Measurements from ENCODE around the gene FMNL3. TPM values are rescaled to one million over a fixed set of nuclear protein-coding genes. Genes with fewer than 3 reads are reported as not detected.
A peak's percentile ranks its signal among the peaks of the same experiment; 100 is the strongest.

Gene FMNL3
- total RNA-seq, 1 donor from 2014 or later = 39.1 TPM

DNA sequence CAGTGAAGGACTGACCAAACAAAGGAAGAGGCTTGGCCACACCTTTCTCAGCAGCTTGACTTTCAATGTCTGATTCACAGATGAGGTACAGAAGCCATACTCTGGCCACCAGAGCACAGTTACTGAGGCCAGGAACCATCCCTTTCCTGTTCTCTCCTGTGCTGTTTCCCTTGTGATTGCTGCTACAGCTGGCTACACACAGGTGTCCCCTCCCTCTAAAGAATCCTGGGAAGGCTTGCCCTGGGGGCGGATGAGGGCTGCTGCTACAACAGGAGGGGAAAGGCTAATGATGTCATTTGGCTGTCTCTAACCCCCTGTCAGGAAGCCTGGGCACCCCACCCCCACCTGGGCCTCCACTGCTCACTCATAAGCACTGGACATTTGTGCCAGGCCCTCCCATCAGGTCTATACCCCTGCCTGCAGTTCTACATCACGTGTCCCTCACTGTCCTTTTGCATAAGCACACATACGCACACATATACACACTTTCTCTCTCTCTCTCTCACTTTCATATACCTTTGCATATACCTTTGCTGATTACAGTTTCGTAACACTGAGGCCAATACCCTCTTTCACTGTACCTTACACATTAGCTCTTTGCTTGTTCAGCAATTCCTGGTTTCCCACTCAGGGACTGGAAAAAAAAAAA is 42.5 kb downstream of the FMNL3 start:
- H3K4me3 Mint-ChIP-seq = peak overlapping the region; percentile 4
- intact Hi-C loops (cut with micrococcal nuclease) = loop anchor here (5.0 kb wide), 1 partner anchor 88 kb away; no protein-coding TSS in a partner anchor

DNA sequence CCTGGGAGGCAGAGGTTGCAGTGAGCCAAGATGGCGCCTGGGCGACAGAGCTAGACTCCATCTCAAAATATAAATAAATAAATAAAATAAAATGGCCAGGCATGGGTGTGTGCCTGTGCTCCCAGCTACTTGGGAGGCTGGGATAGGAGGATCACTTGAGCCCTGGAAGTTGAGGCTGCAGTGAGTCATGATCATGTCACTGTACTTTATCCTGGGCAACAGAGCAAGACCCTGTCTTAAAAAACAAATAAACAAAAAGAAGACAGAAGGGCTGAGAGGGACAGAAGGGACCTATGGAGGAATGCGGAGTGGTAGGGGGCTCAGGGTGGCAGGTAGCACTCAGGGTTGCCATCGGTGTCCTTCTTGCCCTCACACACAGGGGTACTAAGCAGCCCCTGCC is 43.0 kb downstream of the FMNL3 start:
- H3K27ac Mint-ChIP-seq = peak overlapping the region; percentile 13
- no peaks in the 10 kb centered on the region for H3K9me3 Mint-ChIP-seq
- H3K36me3 Mint-ChIP-seq (ENCODE audit: low read depth) = peaks cover 54% of the 10 kb centered on the region
- H3K27me3 Mint-ChIP-seq = no peaks in the 10 kb centered on the region
- intact Hi-C loops (cut with micrococcal nuclease) = loop anchor here (5.0 kb wide), 1 partner anchor 88 kb away; no protein-coding TSS in a partner anchor
- DNase-seq = no peak
- no peak overlapping the region for H3K4me3 Mint-ChIP-seq
- H3K4me1 Mint-ChIP-seq = peaks cover 70% of the 10 kb centered on the region

More for the DNA sequence above, 42.5 kb downstream of the FMNL3 start:
- H3K36me3 Mint-ChIP-seq (ENCODE audit: low read depth) = peaks cover 51% of the 10 kb centered on the region
- peak overlapping the region; percentile 13 for H3K27ac Mint-ChIP-seq
- no peaks in the 10 kb centered on the region for H3K9me3 Mint-ChIP-seq
- DNase-seq = no peak
- no peaks in the 10 kb centered on the region for H3K27me3 Mint-ChIP-seq
- H3K4me1 Mint-ChIP-seq = peaks cover 71% of the 10 kb centered on the region

DNA sequence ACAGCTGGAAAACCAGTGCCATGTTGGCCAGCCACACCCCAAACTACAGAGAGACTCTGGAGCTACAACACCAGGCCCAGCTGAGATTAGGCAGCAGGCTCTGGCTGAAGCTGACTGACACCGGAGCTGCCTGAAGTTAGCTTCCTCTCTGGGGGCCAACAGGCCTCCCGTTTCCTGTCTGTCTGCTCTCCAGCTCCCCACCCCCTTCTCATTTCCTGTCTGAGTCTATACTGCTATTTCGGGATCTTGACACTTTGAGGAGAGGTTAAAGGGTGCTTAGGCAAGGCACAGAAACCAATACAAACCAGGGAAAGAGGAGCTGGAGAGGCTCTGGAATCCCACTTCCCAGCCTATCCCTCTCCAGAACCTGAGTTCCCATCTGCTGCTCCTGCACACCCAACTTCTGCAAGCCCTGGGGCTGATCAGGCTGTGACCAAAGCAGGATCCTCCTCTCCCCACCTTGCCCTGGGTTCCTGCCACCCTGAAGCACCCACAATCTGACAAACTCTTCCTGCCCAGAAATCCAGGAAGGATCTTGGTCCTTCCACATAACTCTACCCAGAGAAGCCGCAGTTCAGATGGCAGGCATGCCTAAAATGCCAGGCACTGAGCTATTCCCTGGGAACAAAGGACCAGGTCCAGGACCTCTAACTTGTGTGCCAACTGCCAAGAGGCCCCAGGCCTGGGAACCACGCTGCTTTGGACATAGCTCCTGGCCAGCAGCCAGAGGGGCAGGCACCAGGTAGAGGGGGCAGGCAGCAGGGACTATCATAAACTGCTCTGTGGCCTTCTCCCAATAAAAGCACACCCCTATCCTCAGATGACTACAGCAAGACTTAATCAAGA is 44.0 kb downstream of the FMNL3 start:
- Mint-ChIP-seq H3K27me3 (no peaks in the 10 kb centered on the region), H3K36me3 (ENCODE audit: low read depth) (peaks cover 59% of the 10 kb centered on the region), H3K4me1 (peaks cover 66% of the 10 kb centered on the region), H3K4me3 (peak overlapping the region; percentile 80), H3K9me3 (no peaks in the 10 kb centered on the region), H3K27ac (peak overlapping the region; percentile 93)
- intact Hi-C loops (cut with micrococcal nuclease) = loop anchor here (1.0 to 5.0 kb wide), 4 partner anchors 8 to 89 kb away; no protein-coding TSS in a partner anchor
- DNase-seq = peak; percentile 92

GRCh38 chr12:49661746-49662145 is 45.5 kb downstream of the FMNL3 start:
- Mint-ChIP-seq H3K4me3 (peak overlapping the region; percentile 80), H3K4me1 (peaks cover 58% of the 10 kb centered on the region), H3K27me3 (no peaks in the 10 kb centered on the region), H3K9me3 (no peaks in the 10 kb centered on the region), H3K36me3 (ENCODE audit: low read depth) (peaks cover 65% of the 10 kb centered on the region), H3K27ac (peak overlapping the region; percentile 93)
- intact Hi-C loops (cut with micrococcal nuclease) = loop anchor here (1.0 to 5.0 kb wide), 3 partner anchors 17 to 91 kb away; partner anchors contain the start of gene FMNL3
- DNase-seq = no peak

DNA sequence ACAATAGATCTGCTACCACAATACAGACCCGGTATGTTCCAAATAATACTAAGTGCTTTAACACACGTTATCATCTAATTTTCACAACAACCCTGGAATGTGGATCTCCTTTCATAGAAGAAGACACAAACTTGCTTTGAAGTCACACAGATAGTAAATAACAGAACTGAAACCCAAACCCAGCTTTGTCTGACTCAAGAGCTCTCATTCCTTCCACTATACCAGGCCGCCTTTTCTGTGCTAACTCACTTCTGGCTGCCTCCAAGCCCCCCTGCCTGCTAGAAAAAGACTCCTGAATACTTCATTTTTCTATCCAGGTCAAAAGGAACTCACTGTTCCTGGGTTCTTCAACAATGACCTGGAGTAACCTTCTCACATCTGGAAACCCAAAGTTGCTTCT is 46.0 kb downstream of the FMNL3 start:
- intact Hi-C loops (cut with micrococcal nuclease) = loop anchor here (1.0 to 5.0 kb wide), 2 partner anchors 46 to 91 kb away; partner anchors contain the start of gene FMNL3

DNA sequence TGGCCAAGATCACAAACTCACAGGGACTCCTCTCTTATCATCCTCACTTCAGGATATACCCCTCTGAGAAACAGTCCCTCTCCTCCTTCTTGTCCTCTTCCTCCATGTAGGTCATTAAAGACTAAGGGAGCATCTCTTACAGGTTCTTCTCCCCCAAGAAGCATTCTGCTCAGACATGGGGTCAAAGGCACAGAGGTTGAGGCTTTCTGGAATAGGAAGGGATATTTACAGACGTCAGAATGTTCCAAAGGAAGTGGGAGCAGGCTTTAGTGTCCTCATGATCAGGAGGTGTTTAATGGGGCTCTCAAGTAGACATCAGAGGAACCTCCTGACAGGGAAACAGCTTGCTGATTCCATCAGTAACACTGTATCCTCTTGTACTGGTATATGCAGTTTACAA is 47.5 kb downstream of the FMNL3 start:
- H3K36me3 Mint-ChIP-seq (ENCODE audit: low read depth) = peaks cover 70% of the 10 kb centered on the region
- H3K9me3 Mint-ChIP-seq = no peaks in the 10 kb centered on the region
- H3K4me3 Mint-ChIP-seq = no peak overlapping the region
- DNase-seq = no peak
- intact Hi-C loops (cut with micrococcal nuclease) = loop anchor here (5.0 kb wide), 1 partner anchor 93 kb away; no protein-coding TSS in a partner anchor
- H3K27me3 Mint-ChIP-seq = no peaks in the 10 kb centered on the region
- H3K4me1 Mint-ChIP-seq = peaks cover 55% of the 10 kb centered on the region
- no peak overlapping the region for H3K27ac Mint-ChIP-seq

More for the DNA sequence above, 46.0 kb downstream of the FMNL3 start:
- Mint-ChIP-seq H3K27ac (peak overlapping the region; percentile 93), H3K27me3 (no peaks in the 10 kb centered on the region), H3K4me1 (peaks cover 62% of the 10 kb centered on the region), H3K9me3 (no peaks in the 10 kb centered on the region), H3K36me3 (ENCODE audit: low read depth) (peaks cover 69% of the 10 kb centered on the region), H3K4me3 (peak overlapping the region; percentile 80)
- DNase-seq = no peak

GRCh38 chr12:49658276-49658675 is 48.9 kb downstream of the FMNL3 start:
- H3K4me1 Mint-ChIP-seq = peaks cover 41% of the 10 kb centered on the region
- no peak overlapping the region for H3K4me3 Mint-ChIP-seq
- peaks cover 73% of the 10 kb centered on the region for H3K36me3 Mint-ChIP-seq (ENCODE audit: low read depth)
- no peaks in the 10 kb centered on the region for H3K9me3 Mint-ChIP-seq
- intact Hi-C loops (cut with micrococcal nuclease) = no loop called here
- no peaks in the 10 kb centered on the region for H3K27me3 Mint-ChIP-seq
- DNase-seq = no peak
- no peak overlapping the region for H3K27ac Mint-ChIP-seq

- Mint-ChIP-seq H3K27me3 (no peaks in the 10 kb centered on the region), H3K27ac (peak overlapping the region; percentile 23), H3K36me3 (ENCODE audit: low read depth) (peaks cover 59% of the 10 kb centered on the region)
Measured at GRCh38 chr12:49655595-49656236, 51.5 kb downstream of the FMNL3 start.

DNA sequence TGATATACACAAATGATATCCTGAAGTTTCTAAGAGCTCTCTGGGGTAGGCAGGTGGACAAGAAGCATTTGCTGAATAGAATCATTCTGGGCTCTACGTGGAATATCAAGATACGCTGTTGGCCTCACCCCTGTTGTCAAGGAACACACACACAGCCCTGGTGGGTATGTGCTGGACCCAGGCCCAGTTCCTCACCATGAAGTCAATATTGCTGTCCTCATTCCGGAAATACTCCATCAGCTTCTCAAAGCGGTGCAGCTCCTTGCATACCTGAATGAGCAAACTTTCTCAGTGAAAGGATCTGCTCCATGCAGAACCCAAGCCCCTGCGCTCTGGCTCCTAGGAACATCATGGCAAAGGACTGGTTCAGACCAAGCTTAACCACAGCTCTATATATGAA is 52.5 kb downstream of the FMNL3 start:
- no peak overlapping the region for H3K4me3 Mint-ChIP-seq
- H3K9me3 Mint-ChIP-seq = no peaks in the 10 kb centered on the region
- no peak overlapping the region for H3K27ac Mint-ChIP-seq
- intact Hi-C loops (cut with micrococcal nuclease) = no loop called here
- no peak for DNase-seq
- peaks cover 17% of the 10 kb centered on the region for H3K4me1 Mint-ChIP-seq
- H3K27me3 Mint-ChIP-seq = no peaks in the 10 kb centered on the region
- H3K36me3 Mint-ChIP-seq (ENCODE audit: low read depth) = peaks cover 61% of the 10 kb centered on the region

More at GRCh38 chr12:49655595-49656236, 51.5 kb downstream of the FMNL3 start:
- intact Hi-C loops (cut with micrococcal nuclease) = no loop called here
- Mint-ChIP-seq H3K4me1 (peaks cover 17% of the 10 kb centered on the region), H3K4me3 (no peak overlapping the region), H3K9me3 (no peaks in the 10 kb centered on the region)
- no peak for DNase-seq

DNA sequence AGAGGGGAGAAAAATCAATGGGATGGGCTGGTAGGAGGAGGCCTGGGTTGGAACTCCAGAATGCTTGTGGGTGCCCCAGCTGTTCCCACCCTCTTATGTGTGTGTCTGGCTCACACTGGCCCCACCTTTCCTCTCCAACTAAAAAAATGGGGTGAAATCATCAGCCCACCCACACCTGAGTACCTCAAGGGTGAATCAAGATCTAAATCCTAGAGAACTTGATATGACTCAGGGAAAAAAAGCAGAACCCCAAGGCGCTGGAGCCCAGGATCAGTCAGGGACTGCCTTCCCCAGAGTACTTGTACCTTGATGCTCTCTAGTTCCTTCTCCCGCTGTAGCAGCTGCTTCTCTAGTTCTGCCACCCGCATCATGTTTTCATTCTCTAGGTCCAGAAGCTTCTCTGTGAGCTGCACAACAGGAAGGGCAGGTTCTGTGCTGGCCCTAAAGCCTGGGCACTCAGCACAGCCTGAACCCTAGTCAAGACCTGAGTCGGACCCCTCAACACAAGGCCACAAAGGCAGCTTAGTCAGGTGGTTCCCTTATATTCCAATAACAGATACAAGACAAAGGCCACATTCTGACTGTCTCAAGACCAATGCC is 54.2 kb downstream of the FMNL3 start:
- peaks cover 63% of the 10 kb centered on the region for H3K36me3 Mint-ChIP-seq (ENCODE audit: low read depth)
- H3K4me1 Mint-ChIP-seq = peaks cover 29% of the 10 kb centered on the region
- no peak overlapping the region for H3K4me3 Mint-ChIP-seq
- no peaks in the 10 kb centered on the region for H3K27me3 Mint-ChIP-seq
- intact Hi-C loops (cut with micrococcal nuclease) = no loop called here
- no peak overlapping the region for H3K27ac Mint-ChIP-seq
- no peaks in the 10 kb centered on the region for H3K9me3 Mint-ChIP-seq
- DNase-seq = no peak

GRCh38 chr12:49651855-49652254 is 55.4 kb downstream of the FMNL3 start:
- DNase-seq = no peak
- Mint-ChIP-seq H3K27me3 (no peaks in the 10 kb centered on the region), H3K4me1 (peaks cover 28% of the 10 kb centered on the region), H3K36me3 (ENCODE audit: low read depth) (peaks cover 63% of the 10 kb centered on the region), H3K9me3 (no peaks in the 10 kb centered on the region), H3K4me3 (no peak overlapping the region), H3K27ac (no peak overlapping the region)
- intact Hi-C loops (cut with micrococcal nuclease) = no loop called here

DNA sequence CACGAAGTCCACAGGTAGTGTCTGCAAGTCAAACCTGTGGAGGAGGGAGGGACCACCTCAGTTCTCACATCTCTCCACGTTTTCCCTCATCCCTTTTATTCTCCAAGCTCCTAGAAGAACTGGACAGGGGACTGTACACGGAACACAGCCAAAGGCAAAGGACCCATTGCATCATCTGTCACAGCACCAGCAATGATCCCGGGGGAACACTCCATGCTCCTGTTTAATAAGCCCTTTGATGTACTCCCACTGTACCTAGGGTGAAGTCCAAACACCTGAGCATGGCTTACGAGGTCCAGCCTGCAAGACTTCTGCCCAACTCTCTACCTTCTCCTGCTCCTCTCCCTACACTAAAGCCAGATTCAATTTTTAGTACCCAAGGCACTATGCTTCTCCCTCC is 57.3 kb downstream of the FMNL3 start:
- peaks cover 56% of the 10 kb centered on the region for H3K36me3 Mint-ChIP-seq (ENCODE audit: low read depth)
- H3K27me3 Mint-ChIP-seq = no peaks in the 10 kb centered on the region
- no peaks in the 10 kb centered on the region for H3K9me3 Mint-ChIP-seq
- peaks cover 25% of the 10 kb centered on the region for H3K4me1 Mint-ChIP-seq
- DNase-seq = no peak
- no peak overlapping the region for H3K4me3 Mint-ChIP-seq
- intact Hi-C loops (cut with micrococcal nuclease) = no loop called here
- H3K27ac Mint-ChIP-seq = no peak overlapping the region

DNA sequence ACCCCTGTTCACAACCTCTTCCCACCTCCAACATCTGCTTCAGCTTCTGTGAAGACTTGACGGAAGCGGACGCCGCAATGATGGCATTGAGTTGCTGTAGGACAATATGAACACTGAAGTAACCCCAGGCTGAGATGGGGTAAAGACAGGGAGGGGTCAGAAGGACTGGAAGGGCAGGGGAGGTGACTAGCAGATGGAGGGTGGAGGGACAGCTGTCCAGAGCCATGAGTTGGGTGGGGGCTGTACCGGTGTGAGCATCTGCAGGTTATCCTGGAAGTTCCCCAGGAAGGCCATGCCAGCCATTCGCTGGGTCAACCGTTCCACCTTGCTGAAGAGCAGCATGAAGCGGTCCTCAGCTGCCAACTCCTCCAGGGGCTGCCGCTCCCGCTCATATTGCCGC is 57.8 kb downstream of the FMNL3 start:
- no peak for DNase-seq
- H3K4me1 Mint-ChIP-seq = peaks cover 28% of the 10 kb centered on the region
- intact Hi-C loops (cut with micrococcal nuclease) = no loop called here
- H3K36me3 Mint-ChIP-seq (ENCODE audit: low read depth) = peaks cover 56% of the 10 kb centered on the region
- H3K4me3 Mint-ChIP-seq = no peak overlapping the region
- H3K9me3 Mint-ChIP-seq = no peaks in the 10 kb centered on the region
- no peaks in the 10 kb centered on the region for H3K27me3 Mint-ChIP-seq
- peak overlapping the region; percentile 37 for H3K27ac Mint-ChIP-seq
